GM19239 (cell line): ENCODE data around the gene FLCN.
"Not testable (repeated sequence)": the region's sequence is repeated elsewhere in the genome, so short reads cannot be mapped to it uniquely, and the experiment has no call there.

Source experiments
- DNase-seq: peaks from one replicate; pipeline ENCODE4 v3.0.0; 2011; ENCODE audit warnings: low spot score; ENCODE audit not compliant: insufficient read length
- FAIRE-seq: peaks from 2 replicates; lab custom pipeline; 2011; peaks lifted over from hg19 to GRCh38; lab: Jason Lieb, UNC

Gene FLCN

GRCh38 chr17:17190188-17190587 is 46.8 kb downstream of the FLCN start:
- DNase-seq (no peak), FAIRE-seq (no peak)

- no peak for FAIRE-seq
- DNase-seq = no peak
Measured at GRCh38 chr17:17189559-17189958, 47.4 kb downstream of the FLCN start.

GRCh38 chr17:17188586-17188985 is 48.4 kb downstream of the FLCN start:
- no peak for DNase-seq
- FAIRE-seq = no peak

GRCh38 chr17:17186551-17187505 is 50.1 kb downstream of the FLCN start:
- FAIRE-seq (no peak), DNase-seq (no peak)

GRCh38 chr17:17186051-17186450 is 50.9 kb downstream of the FLCN start:
- FAIRE-seq = peak; percentile 98
- DNase-seq = peak; percentile 47

- FAIRE-seq = peak; percentile 75
- DNase-seq = not testable (repeated sequence)
Measured at GRCh38 chr17:17184985-17185757, 51.8 kb downstream of the FLCN start.

- DNase-seq (no peak), FAIRE-seq (no peak)
Measured at GRCh38 chr17:17183744-17184143, 53.2 kb downstream of the FLCN start.

GRCh38 chr17:17182598-17183136 is 54.3 kb downstream of the FLCN start:
- FAIRE-seq = no peak
- no peak for DNase-seq

- FAIRE-seq = peak; percentile 92
- DNase-seq = no peak
Measured at GRCh38 chr17:17181666-17182597, 55.0 kb downstream of the FLCN start.

- FAIRE-seq (no peak), DNase-seq (no peak)
Measured at GRCh38 chr17:17180741-17181525, 56.0 kb downstream of the FLCN start.

GRCh38 chr17:17180141-17180603 is 56.8 kb downstream of the FLCN start:
- FAIRE-seq (no peak), DNase-seq (no peak)

- FAIRE-seq = peak; percentile 33
- DNase-seq = no peak
Measured at GRCh38 chr17:17179371-17179827, 57.6 kb downstream of the FLCN start.

GRCh38 chr17:17177176-17177575 is 59.8 kb downstream of the FLCN start:
- DNase-seq = no peak
- no peak for FAIRE-seq

- no peak for FAIRE-seq
- DNase-seq = no peak
Measured at GRCh38 chr17:17176341-17176740, 60.6 kb downstream of the FLCN start.

GRCh38 chr17:17175917-17176316 is 61.1 kb downstream of the FLCN start:
- FAIRE-seq = peak; percentile 73
- DNase-seq = peak; percentile 44

GRCh38 chr17:17175340-17175739 is 61.6 kb downstream of the FLCN start:
- DNase-seq = no peak
- FAIRE-seq = no peak

GRCh38 chr17:17173921-17174320 is 63.0 kb downstream of the FLCN start:
- no peak for DNase-seq
- FAIRE-seq = no peak

- FAIRE-seq (no peak), DNase-seq (no peak)
Measured at GRCh38 chr17:17172990-17173389, 64.0 kb downstream of the FLCN start.
